ENCODE measurements around the gene ADORA1.

ADORA1 gene

GRCh38 chr1:203127666-203128430 lies at the start of gene ADORA1:
TSS of gene ADORA1 (plus strand) at chr1:203127726. CDS start at chr1:203128842, 1,116 bp downstream.
- no peak for DNase-seq (ENCODE audit: extremely low read depth in 1 of 2, low read depth in 1 of 2)

GRCh38 chr1:203077956-203078355 lies 49.6 kb upstream of the ADORA1 start:
- no peak for DNase-seq (ENCODE audit: extremely low read depth in 1 of 2, low read depth in 1 of 2)

GRCh38 chr1:203078478-203078877 lies 49.0 kb upstream of the ADORA1 start:
- no peak for DNase-seq (ENCODE audit: extremely low read depth in 1 of 2, low read depth in 1 of 2)

GRCh38 chr1:203080456-203080855 lies 47.1 kb upstream of the ADORA1 start:
- DNase-seq (ENCODE audit: extremely low read depth in 1 of 2, low read depth in 1 of 2), result no peak

GRCh38 chr1:203081465-203082230 lies 45.9 kb upstream of the ADORA1 start:
- no peak for DNase-seq (ENCODE audit: extremely low read depth in 1 of 2, low read depth in 1 of 2)

GRCh38 chr1:203082231-203082505 lies 45.4 kb upstream of the ADORA1 start:
- DNase-seq (ENCODE audit: extremely low read depth in 1 of 2, low read depth in 1 of 2), result no peak

GRCh38 chr1:203082571-203083462 lies 44.7 kb upstream of the ADORA1 start:
- no peak for DNase-seq (ENCODE audit: extremely low read depth in 1 of 2, low read depth in 1 of 2)

GRCh38 chr1:203083463-203083921 lies 44.0 kb upstream of the ADORA1 start:
- no peak for DNase-seq (ENCODE audit: extremely low read depth in 1 of 2, low read depth in 1 of 2)

- DNase-seq (ENCODE audit: extremely low read depth in 1 of 2, low read depth in 1 of 2), result peak; percentile 5 to 9
Observed at GRCh38 chr1:203084588-203085527, 42.7 kb upstream of the ADORA1 start.

GRCh38 chr1:203085528-203086406 lies 41.8 kb upstream of the ADORA1 start, which contains the start of gene MYOG:
TSS of gene MYOG (minus strand) at chr1:203086012. CDS start at chr1:203085961, 51 bp downstream.
- DNase-seq (ENCODE audit: extremely low read depth in 1 of 2, low read depth in 1 of 2), result no peak

- DNase-seq (ENCODE audit: extremely low read depth in 1 of 2, low read depth in 1 of 2), result no peak
Observed at GRCh38 chr1:203086992-203087763, 40.3 kb upstream of the ADORA1 start.

- DNase-seq (ENCODE audit: extremely low read depth in 1 of 2, low read depth in 1 of 2), result no peak
Observed at GRCh38 chr1:203088441-203088840, 39.1 kb upstream of the ADORA1 start.

- no peak for DNase-seq (ENCODE audit: extremely low read depth in 1 of 2, low read depth in 1 of 2)
Observed at GRCh38 chr1:203089001-203089650, 38.4 kb upstream of the ADORA1 start.

GRCh38 chr1:203089651-203090045 lies 37.9 kb upstream of the ADORA1 start:
- no peak for DNase-seq (ENCODE audit: extremely low read depth in 1 of 2, low read depth in 1 of 2)

- no peak for DNase-seq (ENCODE audit: extremely low read depth in 1 of 2, low read depth in 1 of 2)
Observed at GRCh38 chr1:203090421-203091198, 36.9 kb upstream of the ADORA1 start.

GRCh38 chr1:203091199-203091477 lies 36.4 kb upstream of the ADORA1 start:
- DNase-seq (ENCODE audit: extremely low read depth in 1 of 2, low read depth in 1 of 2), result no peak

- no peak for DNase-seq (ENCODE audit: extremely low read depth in 1 of 2, low read depth in 1 of 2)
Observed at GRCh38 chr1:203091761-203092330, 35.7 kb upstream of the ADORA1 start.
